RWPE1 (cell line): ENCODE data around the gene LONP1.
A peak's percentile ranks its signal among the peaks of the same experiment; 100 is the strongest.

ENCODE experiments used
- CTCF ChIA-PET: fragments of 350-600 bp; sonication (Branson Sonifier 250); formaldehyde crosslinking; extraction: SDS; loops from one replicate; lab custom pipeline; 2021; lab: Yijun Ruan, JAX
- POLR2A ChIA-PET: fragments of 400-600 bp; formaldehyde crosslinking; extraction: SDS; loops from one replicate; lab custom pipeline; 2020; ENCODE audit warnings: antibody characterized with exemption; ENCODE audit not compliant: low non-redundant PET; lab: Yijun Ruan, JAX
- DNase-seq: peaks from one replicate; pipeline ENCODE4 v3.0.0; 2012; ENCODE audit warnings: low spot score
- H3K27ac ChIP-seq: fragments of 450-650 bp; 2 replicates; pipeline ENCODE4 v1.5.1; 2017
- TF ChIP-seq, protein P1 (sequence below): fragments of 450-650 bp; conservative IDR thresholded peaks from 2 replicates; pipeline ENCODE4 v1.5.1; 2017; ENCODE audit warnings: low read depth, mild to moderate bottlenecking

LONP1 gene

GRCh38 chr19:5673752-5674151, 46.2 kb downstream of the LONP1 start:
- DNase-seq: no peak
- TF ChIP-seq, protein P1, sequence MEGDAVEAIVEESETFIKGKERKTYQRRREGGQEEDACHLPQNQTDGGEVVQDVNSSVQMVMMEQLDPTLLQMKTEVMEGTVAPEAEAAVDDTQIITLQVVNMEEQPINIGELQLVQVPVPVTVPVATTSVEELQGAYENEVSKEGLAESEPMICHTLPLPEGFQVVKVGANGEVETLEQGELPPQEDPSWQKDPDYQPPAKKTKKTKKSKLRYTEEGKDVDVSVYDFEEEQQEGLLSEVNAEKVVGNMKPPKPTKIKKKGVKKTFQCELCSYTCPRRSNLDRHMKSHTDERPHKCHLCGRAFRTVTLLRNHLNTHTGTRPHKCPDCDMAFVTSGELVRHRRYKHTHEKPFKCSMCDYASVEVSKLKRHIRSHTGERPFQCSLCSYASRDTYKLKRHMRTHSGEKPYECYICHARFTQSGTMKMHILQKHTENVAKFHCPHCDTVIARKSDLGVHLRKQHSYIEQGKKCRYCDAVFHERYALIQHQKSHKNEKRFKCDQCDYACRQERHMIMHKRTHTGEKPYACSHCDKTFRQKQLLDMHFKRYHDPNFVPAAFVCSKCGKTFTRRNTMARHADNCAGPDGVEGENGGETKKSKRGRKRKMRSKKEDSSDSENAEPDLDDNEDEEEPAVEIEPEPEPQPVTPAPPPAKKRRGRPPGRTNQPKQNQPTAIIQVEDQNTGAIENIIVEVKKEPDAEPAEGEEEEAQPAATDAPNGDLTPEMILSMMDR: no peak
- H3K27ac ChIP-seq: no peak overlapping the region
- CTCF ChIA-PET: no interaction called here
- POLR2A ChIA-PET: no interaction called here

DNA sequence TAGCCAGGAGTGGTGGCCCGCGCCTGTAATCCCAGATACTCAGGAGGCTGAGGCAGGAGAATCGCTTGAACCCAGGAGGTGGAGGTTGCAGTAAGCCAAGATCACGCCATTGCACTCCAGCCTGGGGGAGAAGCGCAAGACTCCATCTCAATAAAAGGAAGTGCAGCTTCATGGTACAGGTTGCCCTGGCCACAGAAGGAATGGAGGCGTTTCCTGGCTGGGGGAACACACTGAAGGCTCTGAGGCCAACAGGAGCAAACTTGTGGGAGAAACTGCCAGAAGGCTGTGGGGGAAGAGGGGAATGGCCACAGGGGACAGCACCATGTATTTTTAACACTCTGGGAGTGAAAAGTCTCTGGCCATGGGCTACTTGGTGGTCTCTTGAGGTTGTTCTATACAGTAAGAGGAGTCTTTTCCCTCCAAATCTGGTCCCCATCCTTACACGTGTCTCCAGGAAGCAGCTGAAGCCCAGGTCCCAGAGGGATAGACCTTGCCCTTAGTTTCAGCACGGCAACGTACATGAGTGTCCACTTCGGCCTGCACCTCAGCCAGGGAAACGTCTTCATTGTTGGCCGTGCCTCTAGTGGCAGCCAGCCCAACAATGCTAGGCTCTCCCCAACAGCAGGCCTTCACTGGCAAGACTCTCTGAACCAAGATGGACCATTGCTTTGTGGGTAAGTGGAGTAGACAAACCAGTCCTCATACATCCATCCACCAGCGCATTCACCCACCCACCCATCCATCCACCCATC, 47.1 kb downstream of the LONP1 start:
- ChIA-PET POLR2A (no interaction called here), CTCF (no interaction called here)

GRCh38 chr19:5671600-5671999, 48.3 kb downstream of the LONP1 start:
- ChIA-PET CTCF (interaction anchor here (0.6 kb wide), 1 partner anchor 136 kb away, joined by 3 read pairs; no protein-coding TSS in a partner anchor), POLR2A (no interaction called here)
- no peak for DNase-seq
- TF ChIP-seq, protein P1: no peak
- H3K27ac ChIP-seq: peak overlapping the region; percentile 49

More for the DNA sequence above, 47.1 kb downstream of the LONP1 start:
- peak overlapping the region; percentile 49 for H3K27ac ChIP-seq
- no peak for DNase-seq
- TF ChIP-seq, protein P1: no peak

- H3K27ac ChIP-seq: peak overlapping the region; percentile 49
- ChIA-PET CTCF (no interaction called here), POLR2A (no interaction called here)
- DNase-seq: no peak
- TF ChIP-seq, protein P1: no peak
Observed at GRCh38 chr19:5669212-5669611, 50.7 kb downstream of the LONP1 start.

DNA sequence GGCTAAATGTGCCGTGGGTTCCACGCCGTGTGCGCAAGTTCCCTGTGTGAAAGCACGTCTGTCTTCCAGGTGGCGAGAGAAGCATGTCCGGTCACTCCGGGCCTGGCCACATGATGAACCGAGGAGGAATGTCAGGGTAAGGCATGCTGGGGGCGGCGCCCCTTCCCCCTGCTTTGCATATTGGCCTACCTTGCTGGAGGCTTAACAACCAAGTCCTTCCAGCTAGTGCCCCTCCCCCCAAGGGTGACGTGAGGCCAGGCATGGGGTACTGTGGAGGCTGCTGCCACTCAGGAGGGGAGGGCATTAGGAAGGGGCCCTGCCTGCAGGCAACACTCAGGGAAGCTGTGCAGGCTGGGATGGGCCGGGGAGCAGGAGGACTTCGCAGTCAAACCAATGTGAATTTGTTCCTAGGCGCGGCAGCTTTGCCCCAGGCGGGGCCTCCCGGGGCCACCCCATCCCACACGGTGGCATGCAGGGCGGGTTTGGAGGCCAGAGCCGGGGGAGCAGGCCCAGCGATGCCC, 52.1 kb downstream of the LONP1 start:
- H3K27ac ChIP-seq: peak overlapping the region; percentile 16
- TF ChIP-seq, protein P1: no peak
- CTCF ChIA-PET: no interaction called here
- no peak for DNase-seq
- POLR2A ChIA-PET: no interaction called here

GRCh38 chr19:5666921-5667610, 52.9 kb downstream of the LONP1 start:
- TF ChIP-seq, protein P1: no peak
- ChIA-PET CTCF (interaction anchor here (0.7 kb wide), 1 partner anchor 8 kb away, joined by 4 read pairs; no protein-coding TSS in a partner anchor), POLR2A (no interaction called here)
- H3K27ac ChIP-seq: peak overlapping the region; percentile 16
- DNase-seq: no peak
